GM12878 (cell line): ENCODE data around the gene PAM16. TPM values are rescaled to one million over a fixed set of nuclear protein-coding genes. Genes with fewer than 3 reads are reported as not detected.

Experiments
- ASH2L ChIP-seq: fragments of 300-600, 200-600 bp; sonication (generic); IDR thresholded peaks from 2 replicates; pipeline ENCODE4 v1.6.1; 2017; ENCODE audit warnings: low read depth, mild to moderate bottlenecking, borderline replicate concordance
- BCL11A ChIP-seq: IDR thresholded peaks from 2 replicates; pipeline ENCODE4 v1.6.1; 2011; ENCODE audit warnings: low read depth, low read length
- BHLHE40 ChIP-seq, 2 experiments: fragments of 450-650 bp in 1 of 2; IDR thresholded peaks; 2 replicates each; pipeline ENCODE4 v1.6.1; 2011 to 2017; ENCODE audit warnings: low read depth in 2 of 2, borderline replicate concordance in 1 of 2, improper control_type of control experiment in 1 of 2, low read length in 1 of 2, mild to moderate bottlenecking in 1 of 2
- EZH2 ChIP-seq: IDR thresholded peaks from 2 replicates; pipeline ENCODE4 v1.6.1; 2012; ENCODE audit warnings: low read depth, mild to moderate bottlenecking, control low read depth, inconsistent platforms, low read length, borderline replicate concordance; ENCODE audit not compliant: control insufficient read depth
- FOXK2 ChIP-seq: fragments of 450-650 bp; IDR thresholded peaks from 2 replicates; pipeline ENCODE4 v1.6.1; 2017; ENCODE audit warnings: mild to moderate bottlenecking, moderate library complexity
- GABPA ChIP-seq: IDR thresholded peaks from 2 replicates; pipeline ENCODE4 v1.6.1; 2014; ENCODE audit warnings: antibody characterized with exemption, low read depth, mild to moderate bottlenecking, inconsistent platforms
- NBN ChIP-seq: fragments of 450-650 bp; IDR thresholded peaks from 2 replicates; pipeline ENCODE4 v1.6.1; 2016
- PAX8 ChIP-seq: fragments of 450-650 bp; IDR thresholded peaks from 2 replicates; pipeline ENCODE4 v1.6.1; 2017; ENCODE audit warnings: mild to moderate bottlenecking, moderate library complexity
- RBBP5 ChIP-seq: fragments of 200-600 bp; sonication (generic); conservative IDR thresholded peaks from 2 replicates; pipeline ENCODE4 v1.6.1; 2016
- RUNX3 ChIP-seq: IDR thresholded peaks from 2 replicates; pipeline ENCODE4 v1.6.1; 2012; ENCODE audit warnings: low read length, inconsistent platforms
- SMARCA5 ChIP-seq: fragments of 450-650 bp; IDR thresholded peaks from 2 replicates; pipeline ENCODE4 v1.6.1; 2017; ENCODE audit warnings: mild to moderate bottlenecking
- SMC3 ChIP-seq: IDR thresholded peaks from 2 replicates; pipeline ENCODE4 v1.6.1; 2011; ENCODE audit warnings: low read length, improper control_type of control experiment, borderline replicate concordance
- SP1 ChIP-seq: IDR thresholded peaks from one replicate; pipeline ENCODE4 v1.6.1; 2011; ENCODE audit warnings: low read depth, low read length
- STAT1 ChIP-seq: fragments of 450-650 bp; conservative IDR thresholded peaks from 2 replicates; pipeline ENCODE4 v1.6.1; 2014; ENCODE audit warnings: antibody characterized with exemption, mild to moderate bottlenecking
- TARDBP ChIP-seq: IDR thresholded peaks from 2 replicates; pipeline ENCODE4 v1.6.1; 2016; ENCODE audit warnings: borderline replicate concordance
- TBL1XR1 ChIP-seq: IDR thresholded peaks from 2 replicates; pipeline ENCODE4 v1.6.1; 2012; ENCODE audit warnings: low read depth, low read length, improper control_type of control experiment
- TCF3 ChIP-seq: IDR thresholded peaks from 2 replicates; pipeline ENCODE4 v1.6.1; 2012; ENCODE audit warnings: low read depth, mild to moderate bottlenecking, low read length, borderline replicate concordance; ENCODE audit not compliant: insufficient read depth
- YBX1 ChIP-seq: fragments of 450-650 bp; IDR thresholded peaks from 2 replicates; pipeline ENCODE4 v1.6.1; 2016; ENCODE audit warnings: antibody characterized with exemption
- polyA plus RNA-seq, 11 experiments: library from polyadenylated mRNA; depleted of rRNA in 4 of 11; unstranded in 6 of 11; stranded (reverse) in 5 of 11; fragments of >200 nt; fragmentation: Nextera tagmentation in 4 of 11; fragmentation: Illumina TruSeq in 1 of 11; extraction: Ambion mirVana in 4 of 11; extraction: Trizol in 1 of 11; gene quantifications; 1 replicate in 1 of 11; 2 replicates in 10 of 11; pipeline versions ENCODE4 v1.2.1 to v1.2.3, GENCODE V29; 2011 to 2016; ENCODE audit warnings: inconsistent platforms in 2 of 11, missing spikeins in 2 of 11, low read depth in 1 of 11
- total RNA-seq, 4 experiments: library from RNA; depleted of rRNA in 3 of 4; stranded (reverse); fragments of >200 nt in 3 of 4; fragmentation: Illumina TruSeq in 1 of 4; extraction: Trizol in 1 of 4; gene quantifications; 2 replicates each; pipeline versions ENCODE4 v1.2.1 to v1.2.3, GENCODE V29; 2013 to 2021
- TF ChIP-seq, protein P1 (sequence below): fragments of 450-650 bp; IDR thresholded peaks from 2 replicates; pipeline ENCODE4 v1.6.1; 2017; ENCODE audit warnings: mild to moderate bottlenecking, moderate library complexity
- TF ChIP-seq, protein P2 (sequence below): fragments of 450-650 bp; IDR thresholded peaks from 2 replicates; pipeline ENCODE4 v1.6.1; 2016; ENCODE audit warnings: mild to moderate bottlenecking
- TF ChIP-seq, protein P3 (sequence below): fragments of 450-650 bp; IDR thresholded peaks from 2 replicates; pipeline ENCODE4 v1.6.1; 2018; ENCODE audit warnings: borderline replicate concordance, mild to moderate bottlenecking; ENCODE audit not compliant: partially characterized antibody
- TF ChIP-seq, protein P4 (sequence below): fragments of 450-650 bp; IDR thresholded peaks from 2 replicates; pipeline ENCODE4 v1.6.1; 2018; ENCODE audit warnings: mild to moderate bottlenecking, low read depth, moderate library complexity; ENCODE audit not compliant: partially characterized antibody

The PAM16 gene
- total and polyA plus RNA-seq, 10 of the 15 experiments (the other 5 are each of a cell fraction or from before 2014, with no cell fraction given): 18.5 to 94.3 (median 51.5) TPM

DNA sequence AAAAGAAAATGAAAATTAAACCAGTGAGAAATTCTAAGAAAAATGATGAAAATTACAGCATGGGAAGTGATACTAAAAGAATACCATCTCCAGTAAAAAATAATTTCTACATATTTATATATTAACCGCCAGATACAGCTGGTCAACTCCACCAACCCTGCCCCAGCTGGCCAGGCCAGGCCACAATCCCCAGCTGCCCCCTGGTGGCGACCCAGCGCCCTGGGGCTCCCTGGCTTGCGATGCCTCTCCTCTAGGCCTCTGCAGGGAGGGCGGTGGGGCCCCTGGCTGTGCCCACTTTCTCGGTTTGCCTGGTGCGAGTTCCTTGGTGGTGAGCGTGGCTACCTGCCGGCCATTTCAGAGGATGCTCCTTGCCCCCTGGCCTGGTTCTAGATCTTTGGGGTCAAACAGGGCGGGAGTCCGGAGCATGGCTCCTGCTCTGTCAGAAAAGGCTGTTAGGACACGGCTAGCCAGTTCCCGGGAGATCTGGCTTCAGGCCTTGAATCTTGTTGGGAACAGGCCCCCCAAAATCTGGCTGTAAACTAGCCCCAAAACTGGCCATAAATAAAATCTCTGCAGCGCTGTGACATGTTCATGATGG, 20.7 kb downstream of the PAM16 start (continued):
- TF ChIP-seq, protein P1, sequence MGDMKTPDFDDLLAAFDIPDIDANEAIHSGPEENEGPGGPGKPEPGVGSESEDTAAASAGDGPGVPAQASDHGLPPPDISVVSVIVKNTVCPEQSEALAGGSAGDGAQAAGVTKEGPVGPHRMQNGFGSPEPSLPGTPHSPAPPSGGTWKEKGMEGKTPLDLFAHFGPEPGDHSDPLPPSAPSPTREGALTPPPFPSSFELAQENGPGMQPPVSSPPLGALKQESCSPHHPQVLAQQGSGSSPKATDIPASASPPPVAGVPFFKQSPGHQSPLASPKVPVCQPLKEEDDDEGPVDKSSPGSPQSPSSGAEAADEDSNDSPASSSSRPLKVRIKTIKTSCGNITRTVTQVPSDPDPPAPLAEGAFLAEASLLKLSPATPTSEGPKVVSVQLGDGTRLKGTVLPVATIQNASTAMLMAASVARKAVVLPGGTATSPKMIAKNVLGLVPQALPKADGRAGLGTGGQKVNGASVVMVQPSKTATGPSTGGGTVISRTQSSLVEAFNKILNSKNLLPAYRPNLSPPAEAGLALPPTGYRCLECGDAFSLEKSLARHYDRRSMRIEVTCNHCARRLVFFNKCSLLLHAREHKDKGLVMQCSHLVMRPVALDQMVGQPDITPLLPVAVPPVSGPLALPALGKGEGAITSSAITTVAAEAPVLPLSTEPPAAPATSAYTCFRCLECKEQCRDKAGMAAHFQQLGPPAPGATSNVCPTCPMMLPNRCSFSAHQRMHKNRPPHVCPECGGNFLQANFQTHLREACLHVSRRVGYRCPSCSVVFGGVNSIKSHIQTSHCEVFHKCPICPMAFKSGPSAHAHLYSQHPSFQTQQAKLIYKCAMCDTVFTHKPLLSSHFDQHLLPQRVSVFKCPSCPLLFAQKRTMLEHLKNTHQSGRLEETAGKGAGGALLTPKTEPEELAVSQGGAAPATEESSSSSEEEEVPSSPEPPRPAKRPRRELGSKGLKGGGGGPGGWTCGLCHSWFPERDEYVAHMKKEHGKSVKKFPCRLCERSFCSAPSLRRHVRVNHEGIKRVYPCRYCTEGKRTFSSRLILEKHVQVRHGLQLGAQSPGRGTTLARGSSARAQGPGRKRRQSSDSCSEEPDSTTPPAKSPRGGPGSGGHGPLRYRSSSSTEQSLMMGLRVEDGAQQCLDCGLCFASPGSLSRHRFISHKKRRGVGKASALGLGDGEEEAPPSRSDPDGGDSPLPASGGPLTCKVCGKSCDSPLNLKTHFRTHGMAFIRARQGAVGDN: no peak
- TF ChIP-seq, protein P2, sequence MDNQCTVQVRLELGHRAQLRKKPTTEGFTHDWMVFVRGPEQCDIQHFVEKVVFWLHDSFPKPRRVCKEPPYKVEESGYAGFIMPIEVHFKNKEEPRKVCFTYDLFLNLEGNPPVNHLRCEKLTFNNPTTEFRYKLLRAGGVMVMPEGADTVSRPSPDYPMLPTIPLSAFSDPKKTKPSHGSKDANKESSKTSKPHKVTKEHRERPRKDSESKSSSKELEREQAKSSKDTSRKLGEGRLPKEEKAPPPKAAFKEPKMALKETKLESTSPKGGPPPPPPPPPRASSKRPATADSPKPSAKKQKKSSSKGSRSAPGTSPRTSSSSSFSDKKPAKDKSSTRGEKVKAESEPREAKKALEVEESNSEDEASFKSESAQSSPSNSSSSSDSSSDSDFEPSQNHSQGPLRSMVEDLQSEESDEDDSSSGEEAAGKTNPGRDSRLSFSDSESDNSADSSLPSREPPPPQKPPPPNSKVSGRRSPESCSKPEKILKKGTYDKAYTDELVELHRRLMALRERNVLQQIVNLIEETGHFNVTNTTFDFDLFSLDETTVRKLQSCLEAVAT: no peak
- TF ChIP-seq SP1 (no peak), TARDBP (no peak), GABPA (no peak), RUNX3 (peak; percentile 35; the same call in 1 of the 2 replicates), RBBP5 (no peak), STAT1 (no peak), TBL1XR1 (no peak), SMC3 (peak; percentile 98), YBX1 (no peak), TCF3 (peak; percentile 86), NBN (no peak), ASH2L (no peak), EZH2 (no peak), BHLHE40 (IDR thresholded peaks at IDR 0.05; ENCODE audit: borderline replicate concordance in 1 of 2, low read depth in 2 of 2, low read length in 1 of 2) (no peak), SMARCA5 (no peak), PAX8 (no peak), FOXK2 (no peak), BCL11A (no peak)
- TF ChIP-seq, protein P3, sequence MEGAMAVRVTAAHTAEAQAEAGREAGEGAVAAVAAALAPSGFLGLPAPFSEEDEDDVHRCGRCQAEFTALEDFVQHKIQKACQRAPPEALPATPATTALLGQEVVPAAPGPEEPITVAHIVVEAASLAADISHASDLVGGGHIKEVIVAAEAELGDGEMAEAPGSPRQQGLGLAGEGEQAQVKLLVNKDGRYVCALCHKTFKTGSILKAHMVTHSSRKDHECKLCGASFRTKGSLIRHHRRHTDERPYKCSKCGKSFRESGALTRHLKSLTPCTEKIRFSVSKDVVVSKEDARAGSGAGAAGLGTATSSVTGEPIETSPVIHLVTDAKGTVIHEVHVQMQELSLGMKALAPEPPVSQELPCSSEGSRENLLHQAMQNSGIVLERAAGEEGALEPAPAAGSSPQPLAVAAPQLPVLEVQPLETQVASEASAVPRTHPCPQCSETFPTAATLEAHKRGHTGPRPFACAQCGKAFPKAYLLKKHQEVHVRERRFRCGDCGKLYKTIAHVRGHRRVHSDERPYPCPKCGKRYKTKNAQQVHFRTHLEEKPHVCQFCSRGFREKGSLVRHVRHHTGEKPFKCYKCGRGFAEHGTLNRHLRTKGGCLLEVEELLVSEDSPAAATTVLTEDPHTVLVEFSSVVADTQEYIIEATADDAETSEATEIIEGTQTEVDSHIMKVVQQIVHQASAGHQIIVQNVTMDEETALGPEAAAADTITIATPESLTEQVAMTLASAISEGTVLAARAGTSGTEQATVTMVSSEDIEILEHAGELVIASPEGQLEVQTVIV: no peak
- TF ChIP-seq, protein P4, sequence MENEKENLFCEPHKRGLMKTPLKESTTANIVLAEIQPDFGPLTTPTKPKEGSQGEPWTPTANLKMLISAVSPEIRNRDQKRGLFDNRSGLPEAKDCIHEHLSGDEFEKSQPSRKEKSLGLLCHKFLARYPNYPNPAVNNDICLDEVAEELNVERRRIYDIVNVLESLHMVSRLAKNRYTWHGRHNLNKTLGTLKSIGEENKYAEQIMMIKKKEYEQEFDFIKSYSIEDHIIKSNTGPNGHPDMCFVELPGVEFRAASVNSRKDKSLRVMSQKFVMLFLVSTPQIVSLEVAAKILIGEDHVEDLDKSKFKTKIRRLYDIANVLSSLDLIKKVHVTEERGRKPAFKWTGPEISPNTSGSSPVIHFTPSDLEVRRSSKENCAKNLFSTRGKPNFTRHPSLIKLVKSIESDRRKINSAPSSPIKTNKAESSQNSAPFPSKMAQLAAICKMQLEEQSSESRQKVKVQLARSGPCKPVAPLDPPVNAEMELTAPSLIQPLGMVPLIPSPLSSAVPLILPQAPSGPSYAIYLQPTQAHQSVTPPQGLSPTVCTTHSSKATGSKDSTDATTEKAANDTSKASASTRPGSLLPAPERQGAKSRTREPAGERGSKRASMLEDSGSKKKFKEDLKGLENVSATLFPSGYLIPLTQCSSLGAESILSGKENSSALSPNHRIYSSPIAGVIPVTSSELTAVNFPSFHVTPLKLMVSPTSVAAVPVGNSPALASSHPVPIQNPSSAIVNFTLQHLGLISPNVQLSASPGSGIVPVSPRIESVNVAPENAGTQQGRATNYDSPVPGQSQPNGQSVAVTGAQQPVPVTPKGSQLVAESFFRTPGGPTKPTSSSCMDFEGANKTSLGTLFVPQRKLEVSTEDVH: no peak
